ENCODE data around the gene SGMS1.
A peak's percentile ranks its signal among the peaks of the same experiment; 100 is the strongest.

SGMS1 gene

GRCh38 chr10:50318129-50318528, 305.6 kb downstream of the SGMS1 start:
- no peak overlapping the region for H3K4me3 ChIP-seq (ENCODE audit: low read depth, low read length)
- TF ChIP-seq, protein P1, sequence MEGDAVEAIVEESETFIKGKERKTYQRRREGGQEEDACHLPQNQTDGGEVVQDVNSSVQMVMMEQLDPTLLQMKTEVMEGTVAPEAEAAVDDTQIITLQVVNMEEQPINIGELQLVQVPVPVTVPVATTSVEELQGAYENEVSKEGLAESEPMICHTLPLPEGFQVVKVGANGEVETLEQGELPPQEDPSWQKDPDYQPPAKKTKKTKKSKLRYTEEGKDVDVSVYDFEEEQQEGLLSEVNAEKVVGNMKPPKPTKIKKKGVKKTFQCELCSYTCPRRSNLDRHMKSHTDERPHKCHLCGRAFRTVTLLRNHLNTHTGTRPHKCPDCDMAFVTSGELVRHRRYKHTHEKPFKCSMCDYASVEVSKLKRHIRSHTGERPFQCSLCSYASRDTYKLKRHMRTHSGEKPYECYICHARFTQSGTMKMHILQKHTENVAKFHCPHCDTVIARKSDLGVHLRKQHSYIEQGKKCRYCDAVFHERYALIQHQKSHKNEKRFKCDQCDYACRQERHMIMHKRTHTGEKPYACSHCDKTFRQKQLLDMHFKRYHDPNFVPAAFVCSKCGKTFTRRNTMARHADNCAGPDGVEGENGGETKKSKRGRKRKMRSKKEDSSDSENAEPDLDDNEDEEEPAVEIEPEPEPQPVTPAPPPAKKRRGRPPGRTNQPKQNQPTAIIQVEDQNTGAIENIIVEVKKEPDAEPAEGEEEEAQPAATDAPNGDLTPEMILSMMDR (IDR thresholded peaks at IDR 0.05; ENCODE audit: low read depth, low read length), result no peak

- no peak overlapping the region for H3K4me3 ChIP-seq (ENCODE audit: low read depth, low read length)
- TF ChIP-seq, protein P1 (IDR thresholded peaks at IDR 0.05; ENCODE audit: low read depth, low read length), result no peak
These were observed 306.8 kb downstream of the SGMS1 start for GRCh38 chr10:50316695-50317648.

DNA sequence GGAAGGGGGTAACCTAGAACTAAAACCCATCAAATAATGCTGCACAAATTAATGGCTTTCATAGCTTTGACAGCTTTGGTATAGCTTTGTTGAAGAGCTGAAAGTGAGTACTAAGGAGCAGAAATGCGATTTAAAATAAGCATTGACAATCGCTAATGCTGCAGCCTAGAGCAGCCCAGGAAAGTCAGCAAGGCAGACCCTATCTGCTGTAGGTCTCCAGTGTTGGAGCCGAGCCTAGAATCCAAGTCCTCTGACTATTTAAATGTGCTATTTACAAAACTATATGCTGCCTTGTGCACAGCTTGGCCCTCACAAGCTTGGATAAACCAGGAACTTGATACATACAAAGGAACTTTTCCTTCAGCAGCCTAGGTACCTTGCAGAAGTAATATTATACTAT, 307.6 kb downstream of the SGMS1 start:
- TF ChIP-seq, protein P1 (IDR thresholded peaks at IDR 0.05; ENCODE audit: low read depth, low read length), result no peak
- no peak overlapping the region for H3K4me3 ChIP-seq (ENCODE audit: low read depth, low read length)

- H3K4me3 ChIP-seq (ENCODE audit: low read depth, low read length), result no peak overlapping the region
- TF ChIP-seq, protein P1 (IDR thresholded peaks at IDR 0.05; ENCODE audit: low read depth, low read length), result no peak
These were observed 308.3 kb downstream of the SGMS1 start for GRCh38 chr10:50315424-50315823.

GRCh38 chr10:50314169-50315071, 309.3 kb downstream of the SGMS1 start:
- no peak overlapping the region for H3K4me3 ChIP-seq (ENCODE audit: low read depth, low read length)
- TF ChIP-seq, protein P1 (IDR thresholded peaks at IDR 0.05; ENCODE audit: low read depth, low read length), result no peak

- TF ChIP-seq, protein P1 (IDR thresholded peaks at IDR 0.05; ENCODE audit: low read depth, low read length), result no peak
- peak overlapping the region; percentile 24 for H3K4me3 ChIP-seq (ENCODE audit: low read depth, low read length)
These were observed 311.0 kb downstream of the SGMS1 start for GRCh38 chr10:50312464-50313437.
